ENCODE data around the gene PPA1. TPM values are rescaled to one million over a fixed set of nuclear protein-coding genes. Genes with fewer than 3 reads are reported as not detected.
"Not testable (repeated sequence)": the region's sequence is repeated elsewhere in the genome, so short reads cannot be mapped to it uniquely, and the experiment has no call there.

The PPA1 gene
- total and polyA plus RNA-seq, 2 experiments from 2014 or later, result 105 to 110 TPM

DNA sequence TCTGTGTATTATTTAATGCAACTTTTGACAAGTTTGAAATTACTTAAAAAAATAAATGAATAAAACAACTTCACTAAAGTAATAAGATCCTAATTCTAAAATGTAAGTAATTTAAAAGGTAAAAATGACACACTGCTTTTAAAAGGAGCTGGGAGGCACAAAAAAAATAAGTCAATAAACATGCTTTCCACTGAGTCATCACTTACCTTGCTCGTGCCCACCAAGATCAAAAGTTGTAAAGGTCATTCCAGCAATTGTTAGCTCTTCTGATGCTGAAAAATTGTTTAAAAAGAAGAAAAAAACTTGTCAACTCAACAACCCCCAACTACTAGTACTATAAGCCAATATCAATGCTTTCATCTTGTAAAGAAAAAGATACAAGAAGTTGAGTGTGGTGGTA is 72.4 kb downstream of the PPA1 start:
- no peak overlapping the region for H3K4me3 ChIP-seq
- no peak for DNase-seq
- H3K36me3 ChIP-seq (ENCODE audit: low read depth), result peaks cover 66% of the 10 kb centered on the region
- H2AFZ ChIP-seq, result no peak overlapping the region
- TF ChIP-seq EZH2 (IDR thresholded peaks at IDR 0.05; ENCODE audit: insufficient read depth, poor library complexity, severe bottlenecking) (no peak), EZH2phosphoT487 (IDR thresholded peaks at IDR 0.05; ENCODE audit: insufficient read depth, low read depth) (no peak)
- no peaks in the 10 kb centered on the region for H3K9me2 ChIP-seq (ENCODE audit: insufficient read depth)
- H3K4me1 ChIP-seq (ENCODE audit: insufficient read depth), result peaks cover 46% of the 10 kb centered on the region
- no peak overlapping the region for H3K9ac ChIP-seq
- H3K4me2 ChIP-seq (ENCODE audit: unreplicated experiment), result no peak overlapping the region
- in situ Hi-C loops (cut with MboI), result no loop called here
- no peak overlapping the region for H3K27ac ChIP-seq
- H3K9me3 ChIP-seq (ENCODE audit: low read depth), result no peaks in the 10 kb centered on the region
- peaks cover 99% of the 10 kb centered on the region for H3K79me2 ChIP-seq (ENCODE audit: insufficient read depth)
- H4K20me1 ChIP-seq (ENCODE audit: insufficient read depth), result peaks cover 39% of the 10 kb centered on the region
- WGBS, 2 experiments (ENCODE audit: low coverage in 1 of 2, low lambda C conversion rate in 2 of 2, missing lambda C conversion rate in 2 of 2), result 33 to 55% methylated on average over 1 of the region's 1 CpG
- H3F3A ChIP-seq (ENCODE audit: insufficient read depth), result peaks cover 48% of the 10 kb centered on the region
- H3K27me3 ChIP-seq (replicated peaks; ENCODE audit: insufficient read depth), result no peaks in the 10 kb centered on the region

DNA sequence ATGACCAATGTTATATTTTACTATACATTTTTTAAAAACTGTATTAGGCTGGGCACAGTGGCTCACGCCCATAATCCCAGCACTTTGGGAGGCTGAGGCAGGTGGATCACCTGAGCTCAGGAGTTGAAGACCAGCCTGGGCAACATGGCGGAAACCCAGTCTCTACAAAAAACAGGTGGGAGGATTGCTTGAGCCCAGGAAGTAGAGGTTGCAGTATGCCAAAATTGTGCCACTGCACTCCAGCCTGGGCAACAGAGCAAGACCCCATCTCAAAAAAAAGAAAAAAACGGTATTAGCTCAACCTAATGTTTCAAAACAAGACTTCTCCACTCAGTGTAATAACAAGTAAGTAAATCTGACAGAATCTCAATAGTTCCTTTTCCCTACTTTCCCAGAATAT is 73.9 kb downstream of the PPA1 start:
- H3K36me3 ChIP-seq (ENCODE audit: low read depth), result peaks cover 72% of the 10 kb centered on the region
- 78 to 84% methylated on average over 3 of the region's 3 CpGs for WGBS, 2 experiments (ENCODE audit: low coverage in 1 of 2, low lambda C conversion rate in 2 of 2, missing lambda C conversion rate in 2 of 2)
- H3K4me1 ChIP-seq (ENCODE audit: insufficient read depth), result peaks cover 46% of the 10 kb centered on the region
- in situ Hi-C loops (cut with MboI); H2AFZ ChIP-seq; H3K4me2 ChIP-seq (ENCODE audit: unreplicated experiment); H3K27me3 ChIP-seq (replicated peaks; ENCODE audit: insufficient read depth); H3K9me3 ChIP-seq (ENCODE audit: low read depth); H3K9ac ChIP-seq; H3K4me3 ChIP-seq; H3K27ac ChIP-seq; DNase-seq; H3K9me2 ChIP-seq (ENCODE audit: insufficient read depth): not testable (repeated sequence)
- H3F3A ChIP-seq (ENCODE audit: insufficient read depth), result peaks cover 46% of the 10 kb centered on the region
- H4K20me1 ChIP-seq (ENCODE audit: insufficient read depth), result peaks cover 33% of the 10 kb centered on the region
- peaks cover 99% of the 10 kb centered on the region for H3K79me2 ChIP-seq (ENCODE audit: insufficient read depth)

DNA sequence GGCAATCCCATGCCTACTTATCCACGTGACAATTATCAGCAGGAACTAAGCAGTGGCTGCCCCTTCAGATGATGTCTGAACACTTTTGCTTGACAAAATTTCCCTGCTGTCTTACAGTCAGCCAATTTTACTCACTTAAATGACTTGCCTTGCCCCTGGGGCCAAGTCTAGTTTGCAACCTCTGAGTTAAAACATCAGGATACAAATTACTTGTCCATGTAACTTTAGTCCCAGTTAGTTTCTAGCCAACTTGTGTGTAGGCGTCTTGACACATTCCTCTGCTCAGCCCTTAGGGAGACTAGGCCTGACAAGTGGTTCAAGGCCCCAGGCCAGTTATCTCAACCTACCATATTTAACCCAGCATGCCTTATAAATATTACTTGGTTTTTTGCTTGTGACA is 75.1 kb downstream of the PPA1 start:
- H3K79me2 ChIP-seq (ENCODE audit: insufficient read depth), result peaks cover 99% of the 10 kb centered on the region
- no peak overlapping the region for H2AFZ ChIP-seq
- peaks cover 58% of the 10 kb centered on the region for H3F3A ChIP-seq (ENCODE audit: insufficient read depth)
- no peaks in the 10 kb centered on the region for H3K9me3 ChIP-seq (ENCODE audit: low read depth)
- no peak overlapping the region for H3K4me3 ChIP-seq
- no peaks in the 10 kb centered on the region for H3K27me3 ChIP-seq (replicated peaks; ENCODE audit: insufficient read depth)
- H3K9ac ChIP-seq, result no peak overlapping the region
- 30 to 32% methylated on average over 2 of the region's 2 CpGs for WGBS, 2 experiments (ENCODE audit: low coverage in 1 of 2, low lambda C conversion rate in 2 of 2, missing lambda C conversion rate in 2 of 2)
- no peaks in the 10 kb centered on the region for H3K9me2 ChIP-seq (ENCODE audit: insufficient read depth)
- H4K20me1 ChIP-seq (ENCODE audit: insufficient read depth), result peaks cover 22% of the 10 kb centered on the region; the same call in 1 of the 2 replicates
- in situ Hi-C loops (cut with MboI), result no loop called here
- peaks cover 41% of the 10 kb centered on the region for H3K4me1 ChIP-seq (ENCODE audit: insufficient read depth)
- H3K36me3 ChIP-seq (ENCODE audit: low read depth), result peaks cover 80% of the 10 kb centered on the region
- peak overlapping the region; percentile 20; the same call in 1 of the 2 replicates for H3K27ac ChIP-seq
- no peak overlapping the region for H3K4me2 ChIP-seq (ENCODE audit: unreplicated experiment)
- peak; percentile 54 for DNase-seq
- TF ChIP-seq EZH2phosphoT487 (IDR thresholded peaks at IDR 0.05; ENCODE audit: insufficient read depth, low read depth) (no peak), EZH2 (IDR thresholded peaks at IDR 0.05; ENCODE audit: insufficient read depth, poor library complexity, severe bottlenecking) (no peak)

GRCh38 chr10:70155255-70155838 is 77.9 kb downstream of the PPA1 start:
- Histone ChIP-seq H3K27me3 (replicated peaks; ENCODE audit: insufficient read depth) (no peaks in the 10 kb centered on the region), H3K9me3 (ENCODE audit: low read depth) (no peaks in the 10 kb centered on the region), H3K27ac (no peak overlapping the region), H4K20me1 (ENCODE audit: insufficient read depth) (0 out of 2 replicates have a peak, but pooled peaks cover 6% of the 10 kb centered on the region), H3K4me2 (ENCODE audit: unreplicated experiment) (no peak overlapping the region), H3K4me1 (ENCODE audit: insufficient read depth) (peaks cover 16% of the 10 kb centered on the region), H3K9ac (no peak overlapping the region), H3K9me2 (ENCODE audit: insufficient read depth) (no peaks in the 10 kb centered on the region), H3K36me3 (ENCODE audit: low read depth) (peaks cover 95% of the 10 kb centered on the region), H3K4me3 (no peak overlapping the region), H3K79me2 (ENCODE audit: insufficient read depth) (peaks cover 100% of the 10 kb centered on the region), H3F3A (ENCODE audit: insufficient read depth) (peaks cover 63% of the 10 kb centered on the region), H2AFZ (no peak overlapping the region)
- 81 to 82% methylated on average over 3 of the region's 3 CpGs for WGBS, 2 experiments (ENCODE audit: low coverage in 1 of 2, low lambda C conversion rate in 2 of 2, missing lambda C conversion rate in 2 of 2)
- in situ Hi-C loops (cut with MboI), result no loop called here
- TF ChIP-seq EZH2 (IDR thresholded peaks at IDR 0.05; ENCODE audit: insufficient read depth, poor library complexity, severe bottlenecking), result no peak
- TF ChIP-seq EZH2phosphoT487 (IDR thresholded peaks at IDR 0.05; ENCODE audit: insufficient read depth, low read depth), result no peak
- no peak for DNase-seq

Small RNA genes lying within 50 kb of the gene (small RNA-seq; reads per million reads assigned to genes)
- gene RPS25P9 (ENCODE audit: low read depth, low replicate concordance), result not detected

Other genes with a start within 250 kb of the PPA1 start
- gene MACROH2A2, start 180.6 kb downstream of the PPA1 start, total RNA-seq (2014; rRNA removed; shearing (Covaris generic)), result 9.2 and 14.7 TPM in 2 replicates
- gene MACROH2A2, start 180.6 kb downstream of the PPA1 start, polyA plus RNA-seq (2016; fragmentation: Nextera tagmentation; extraction: Ambion mirVana), result 11.4 and 11.7 TPM in 2 replicates
- 5.7 and 7.1 TPM in 2 replicates for gene AIFM2, start 100.6 kb downstream of the PPA1 start, total RNA-seq (2014; rRNA removed; shearing (Covaris generic))
- gene AIFM2, start 100.6 kb downstream of the PPA1 start, polyA plus RNA-seq (2016; fragmentation: Nextera tagmentation; extraction: Ambion mirVana), result 8.1 and 10.3 TPM in 2 replicates
- gene TYSND1, start 86.7 kb downstream of the PPA1 start, total RNA-seq (2014; rRNA removed; shearing (Covaris generic)), result 6.4 and 8.1 TPM in 2 replicates
- 3.9 and 4.0 TPM in 2 replicates for gene TYSND1, start 86.7 kb downstream of the PPA1 start, polyA plus RNA-seq (2016; fragmentation: Nextera tagmentation; extraction: Ambion mirVana)
- 153 and 163 TPM in 2 replicates for gene SAR1A, start 62.9 kb downstream of the PPA1 start, total RNA-seq (2014; rRNA removed; shearing (Covaris generic))
- gene SAR1A, start 62.9 kb downstream of the PPA1 start, polyA plus RNA-seq (2016; fragmentation: Nextera tagmentation; extraction: Ambion mirVana), result 181 and 186 TPM in 2 replicates
- not detected in 2 replicates for gene NPFFR1, start 50.6 kb upstream of the PPA1 start, total RNA-seq (2014; rRNA removed; shearing (Covaris generic))
- not detected in 2 replicates for gene NPFFR1, start 50.6 kb upstream of the PPA1 start, polyA plus RNA-seq (2016; fragmentation: Nextera tagmentation; extraction: Ambion mirVana)
- gene LRRC20, start 149.2 kb upstream of the PPA1 start, total RNA-seq (2014; rRNA removed; shearing (Covaris generic)), result 4.9 and 6.6 TPM in 2 replicates
- 1.5 and 1.8 TPM in 2 replicates for gene LRRC20, start 149.2 kb upstream of the PPA1 start, polyA plus RNA-seq (2016; fragmentation: Nextera tagmentation; extraction: Ambion mirVana)
- gene EIF4EBP2, start 170.7 kb upstream of the PPA1 start, total RNA-seq (2014; rRNA removed; shearing (Covaris generic)), result 32.0 and 34.8 TPM in 2 replicates
- 18.2 and 18.4 TPM in 2 replicates for gene EIF4EBP2, start 170.7 kb upstream of the PPA1 start, polyA plus RNA-seq (2016; fragmentation: Nextera tagmentation; extraction: Ambion mirVana)
- not detected in 2 replicates for gene NODAL, start 208.3 kb upstream of the PPA1 start, total RNA-seq (2014; rRNA removed; shearing (Covaris generic))
- gene NODAL, start 208.3 kb upstream of the PPA1 start, polyA plus RNA-seq (2016; fragmentation: Nextera tagmentation; extraction: Ambion mirVana), result not detected in 2 replicates
- not detected in 2 replicates for gene PALD1, start 245.3 kb upstream of the PPA1 start, total RNA-seq (2014; rRNA removed; shearing (Covaris generic))
- gene PALD1, start 245.3 kb upstream of the PPA1 start, polyA plus RNA-seq (2016; fragmentation: Nextera tagmentation; extraction: Ambion mirVana), result not detected in 2 replicates

Data from GM23248 (cell line).